Fibroblast of upper back skin (primary cell): ENCODE measurements around the gene MED22.
"Not testable (repeated sequence)": the region's sequence is repeated elsewhere in the genome, so short reads cannot be mapped to it uniquely, and the experiment has no call there.

Source experiments
- DNase-seq: peaks from one replicate; pipeline ENCODE4 v3.0.0-alpha.2; 2013

Gene MED22

DNA sequence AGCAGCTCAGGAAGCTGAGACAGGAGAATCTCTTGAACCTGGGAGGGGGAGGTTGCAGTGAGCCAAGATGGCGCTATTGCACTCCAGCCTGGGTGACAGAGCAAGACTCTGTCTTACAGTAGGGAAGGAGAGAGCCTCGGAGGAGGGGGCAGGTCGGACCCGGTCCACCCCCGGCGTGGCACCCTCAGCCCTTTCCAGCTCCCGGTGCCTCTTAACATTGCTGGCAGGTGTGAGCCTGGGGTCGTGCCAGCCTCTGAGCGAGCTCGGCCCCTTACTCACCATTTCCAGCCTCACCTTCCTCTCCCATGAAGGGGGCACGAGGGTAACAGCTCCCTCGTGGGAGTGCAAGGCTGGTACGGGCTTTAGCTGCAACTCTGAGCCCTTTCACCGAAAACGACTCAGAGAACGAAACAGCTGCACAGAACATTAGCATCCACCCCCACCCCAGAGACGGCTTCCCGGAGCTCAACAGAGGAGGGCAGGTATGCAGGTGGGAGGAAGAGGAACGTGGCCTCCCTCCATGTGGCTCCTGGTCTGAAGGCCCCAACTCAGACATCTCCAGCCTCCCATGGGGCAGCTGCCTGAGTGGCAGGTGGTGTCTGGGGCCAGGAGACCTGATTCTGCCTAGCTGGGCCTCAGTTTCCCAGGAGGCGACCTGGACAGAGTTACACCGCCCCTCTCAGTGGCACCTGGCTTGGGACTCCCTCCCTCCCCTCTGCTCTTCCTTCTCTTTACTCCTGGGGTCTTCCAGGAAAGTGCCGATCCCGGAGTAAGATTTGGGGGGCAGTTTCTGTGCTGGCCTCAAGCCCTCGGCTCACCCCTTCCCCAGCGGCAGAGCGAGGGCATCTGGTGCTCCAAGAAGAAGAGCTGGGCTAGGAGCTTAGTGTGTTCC lies 44.4 kb downstream of the MED22 start:
- no peak for DNase-seq

GRCh38 chr9:133301253-133302230 lies 46.4 kb downstream of the MED22 start:
- DNase-seq, result no peak

DNA sequence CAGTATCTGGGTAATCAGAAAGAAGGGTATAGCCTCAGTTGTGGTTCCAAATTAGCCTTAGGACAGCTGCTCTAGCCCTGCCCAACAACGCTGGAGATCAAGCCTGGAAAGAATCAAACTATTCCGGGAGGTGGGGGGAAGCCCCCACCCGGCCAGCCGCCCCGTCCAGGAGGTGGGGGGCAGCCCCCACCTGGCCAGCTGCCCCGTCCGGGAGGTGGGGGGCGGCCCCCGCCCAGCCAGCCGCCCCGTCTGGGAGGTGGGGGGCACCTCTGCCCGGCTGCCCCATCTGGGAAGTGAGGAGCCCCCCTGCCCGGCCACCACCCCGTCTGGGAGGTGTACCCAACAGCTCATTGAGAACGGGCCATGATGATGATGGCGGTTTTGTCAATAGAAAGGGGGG lies 47.9 kb downstream of the MED22 start:
- DNase-seq, result not testable (repeated sequence)

DNA sequence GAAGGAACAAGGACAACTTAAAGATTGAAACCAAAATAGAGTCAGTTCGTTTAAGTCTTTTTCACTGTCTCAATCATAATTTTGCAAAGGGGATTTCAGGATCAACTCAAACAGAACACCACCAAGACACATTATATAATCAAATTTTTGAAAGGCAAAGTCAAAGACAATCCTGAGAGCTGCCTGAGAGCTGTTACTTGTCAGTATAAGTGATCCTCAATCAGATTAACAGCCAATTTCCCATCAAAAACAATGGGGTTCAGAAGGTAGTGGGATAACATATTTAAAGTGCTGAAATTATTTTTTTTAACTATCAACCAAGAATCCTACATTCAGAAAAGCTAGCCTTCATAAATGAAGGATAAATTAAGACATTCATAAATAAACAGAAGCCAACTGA lies 53.7 kb downstream of the MED22 start:
- no peak for DNase-seq

GRCh38 chr9:133290751-133291302 lies 57.1 kb downstream of the MED22 start:
- no peak for DNase-seq
